Erythroblast (primary cell): ENCODE results near the gene ZBTB7B.

Experiments used
- GATA1 ChIP-seq: IDR thresholded peaks from 2 replicates; pipeline ENCODE4 v1.6.1; 2011; ENCODE audit warnings: low read depth, mild to moderate bottlenecking, control low read depth, low read length, moderate library complexity
- POLR2A ChIP-seq: IDR thresholded peaks from 2 replicates; pipeline ENCODE4 v1.6.1; 2011; ENCODE audit warnings: mild to moderate bottlenecking, low read length

GRCh38 chr1:154972517-154973343 is 29.9 kb upstream of the ZBTB7B start:
- TF ChIP-seq POLR2A (no peak), GATA1 (no peak)
